ENCODE data around the gene PREX1. TPM values are rescaled to one million over a fixed set of nuclear protein-coding genes. Genes with fewer than 3 reads are reported as not detected.

Gene PREX1
- total RNA-seq, 2 experiments from 2014 or later: 36.5 to 39.2 TPM

DNA sequence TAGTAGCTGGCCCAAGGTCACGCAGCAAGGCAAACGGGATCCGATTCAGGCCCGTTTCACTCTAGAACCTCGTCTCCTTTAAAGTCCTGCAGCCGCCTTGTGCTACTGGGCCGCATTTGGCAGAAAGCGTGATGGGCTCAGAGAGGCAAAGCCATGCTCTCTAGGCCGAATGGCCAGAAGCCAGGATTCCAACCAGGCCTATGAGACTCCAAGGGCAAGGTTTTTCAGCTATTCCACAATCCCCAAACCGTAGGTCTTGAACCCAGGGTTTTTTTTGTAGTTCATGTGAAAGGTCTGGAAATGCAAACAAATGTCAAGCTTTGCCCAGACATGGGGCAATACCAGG is 174.1 kb downstream of the PREX1 start:
- H3K4me1 Mint-ChIP-seq: no peaks in the 10 kb centered on the region
- no peak overlapping the region for H3K27ac Mint-ChIP-seq
- H3K9me3 Mint-ChIP-seq (ENCODE audit: low read depth): no peaks in the 10 kb centered on the region
- intact Hi-C loops (cut with DNase I, micrococcal nuclease): no loop called here
- peaks cover 7% of the 10 kb centered on the region for H3K36me3 Mint-ChIP-seq (ENCODE audit: low read depth)
- ChIA-PET POLR2A (no interaction called here), CTCF (interaction anchor here (0.6 kb wide), 1 partner anchor 384 kb away, joined by 3 read pairs; no protein-coding TSS in a partner anchor)
- no peak overlapping the region for H3K4me3 Mint-ChIP-seq
- DNase-seq: no peak
- ATAC-seq: no peak
- H3K27me3 Mint-ChIP-seq: no peaks in the 10 kb centered on the region

DNA sequence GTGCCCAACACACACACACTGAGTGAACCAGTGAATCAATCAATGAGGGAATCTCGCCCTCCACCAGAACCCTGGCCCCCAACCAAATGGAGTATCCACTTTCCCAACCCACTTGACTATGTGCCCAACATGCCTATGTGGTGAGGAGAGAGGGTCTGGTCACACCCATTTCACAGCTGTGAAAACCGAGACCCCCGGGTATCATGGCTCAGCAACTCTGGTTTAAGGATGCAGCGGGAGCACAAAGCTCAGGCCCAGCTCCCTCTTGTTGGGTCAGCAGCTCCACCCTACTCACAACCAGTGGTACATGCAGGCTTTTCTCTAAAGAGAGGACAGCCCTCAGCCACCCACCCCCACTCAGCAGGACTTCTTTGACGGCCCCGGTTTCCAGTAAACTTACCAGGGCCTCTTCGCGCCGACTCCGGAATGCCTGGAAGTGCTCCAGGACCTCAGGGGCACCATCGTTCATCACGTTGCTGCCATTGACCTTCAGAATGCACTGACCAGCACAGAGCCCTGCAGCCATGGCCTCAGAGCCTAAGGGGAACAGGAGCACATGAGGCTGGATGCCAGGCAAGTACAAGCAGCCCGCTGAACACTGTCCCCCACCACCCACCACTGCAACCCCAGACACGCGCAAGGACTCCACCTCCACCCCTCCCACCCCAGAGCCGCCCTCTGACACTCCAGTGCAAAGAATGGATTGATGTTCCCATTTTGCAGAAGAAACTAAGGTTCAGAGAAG is 174.7 kb downstream of the PREX1 start:
- Mint-ChIP-seq H3K27me3 (no peaks in the 10 kb centered on the region), H3K36me3 (ENCODE audit: low read depth) (peaks cover 9% of the 10 kb centered on the region), H3K9me3 (ENCODE audit: low read depth) (no peaks in the 10 kb centered on the region), H3K4me3 (no peak overlapping the region), H3K27ac (no peak overlapping the region), H3K4me1 (no peaks in the 10 kb centered on the region)
- POLR2A ChIA-PET: no interaction called here
- ATAC-seq (no peak), DNase-seq (no peak)
- intact Hi-C loops (cut with DNase I, micrococcal nuclease): no loop called here
- CTCF ChIA-PET: interaction anchor here (0.6 kb wide), 1 partner anchor 385 kb away, joined by 3 read pairs; no protein-coding TSS in a partner anchor

- H3K4me3 Mint-ChIP-seq: no peak overlapping the region
- CTCF ChIA-PET: no interaction called here
- H3K9me3 Mint-ChIP-seq (ENCODE audit: low read depth): no peaks in the 10 kb centered on the region
- H3K27me3 Mint-ChIP-seq: no peaks in the 10 kb centered on the region
- H3K36me3 Mint-ChIP-seq (ENCODE audit: low read depth): peaks cover 9% of the 10 kb centered on the region
- no peak overlapping the region for H3K27ac Mint-ChIP-seq
- H3K4me1 Mint-ChIP-seq: no peaks in the 10 kb centered on the region
- DNase-seq (no peak), ATAC-seq (no peak)
- POLR2A ChIA-PET: no interaction called here
- intact Hi-C loops (cut with DNase I, micrococcal nuclease): no loop called here
Measured at GRCh38 chr20:48651960-48652359, 175.8 kb downstream of the PREX1 start.

DNA sequence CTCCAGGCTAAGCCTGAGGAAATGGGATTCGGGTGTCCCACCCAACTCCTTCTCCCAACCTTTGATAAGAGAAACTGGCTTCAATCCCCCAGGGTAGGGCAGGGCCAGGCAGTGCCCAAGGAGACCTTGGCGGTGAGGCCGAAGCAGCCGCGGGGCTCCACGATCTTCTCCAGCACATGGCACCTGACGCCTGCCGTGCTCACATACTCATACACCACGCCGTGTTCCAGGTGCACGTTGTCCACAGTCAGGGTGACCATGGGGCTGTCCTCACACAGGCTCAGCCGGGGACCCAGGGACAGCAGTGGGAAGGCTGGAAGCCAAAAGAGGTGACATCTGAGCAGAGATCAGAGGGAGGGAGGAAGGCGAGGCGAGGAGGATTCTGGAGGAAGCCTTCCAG is 176.5 kb downstream of the PREX1 start:
- ChIA-PET CTCF (no interaction called here), POLR2A (no interaction called here)
- H3K4me1 Mint-ChIP-seq: no peaks in the 10 kb centered on the region
- no peak overlapping the region for H3K27ac Mint-ChIP-seq
- H3K9me3 Mint-ChIP-seq (ENCODE audit: low read depth): no peaks in the 10 kb centered on the region
- no peak overlapping the region for H3K4me3 Mint-ChIP-seq
- DNase-seq: no peak
- H3K36me3 Mint-ChIP-seq (ENCODE audit: low read depth): peaks cover 7% of the 10 kb centered on the region
- no peaks in the 10 kb centered on the region for H3K27me3 Mint-ChIP-seq
- intact Hi-C loops (cut with DNase I, micrococcal nuclease): no loop called here
- no peak for ATAC-seq

DNA sequence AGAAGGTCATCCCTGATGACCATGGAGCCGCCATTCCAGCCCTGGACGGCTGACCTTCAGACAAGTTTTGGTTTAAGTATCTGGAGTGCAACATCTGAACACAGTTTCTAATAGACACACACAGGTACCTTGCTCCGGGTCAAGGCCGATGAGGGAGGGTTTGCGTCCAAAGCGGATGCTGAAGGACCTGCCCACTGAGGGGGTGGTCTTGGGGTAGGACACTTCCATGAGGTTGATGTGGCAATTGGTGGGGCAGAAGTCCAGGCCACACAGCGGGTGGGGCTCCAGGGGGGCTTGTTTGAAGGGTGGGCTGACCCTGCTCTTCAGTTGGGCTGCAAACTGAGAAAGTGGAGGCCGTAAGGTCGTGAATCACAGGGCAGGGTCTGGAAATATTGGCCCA is 177.9 kb downstream of the PREX1 start:
- ATAC-seq (no peak), DNase-seq (no peak)
- no peaks in the 10 kb centered on the region for H3K4me1 Mint-ChIP-seq
- H3K9me3 Mint-ChIP-seq (ENCODE audit: low read depth): no peaks in the 10 kb centered on the region
- POLR2A ChIA-PET: no interaction called here
- no peak overlapping the region for H3K4me3 Mint-ChIP-seq
- CTCF ChIA-PET: interaction anchor here (0.8 kb wide), 1 partner anchor 23 kb away, joined by 4 read pairs; no protein-coding TSS in a partner anchor
- no peak overlapping the region for H3K27ac Mint-ChIP-seq
- intact Hi-C loops (cut with DNase I, micrococcal nuclease): no loop called here
- H3K27me3 Mint-ChIP-seq: no peaks in the 10 kb centered on the region
- peaks cover 12% of the 10 kb centered on the region for H3K36me3 Mint-ChIP-seq (ENCODE audit: low read depth)

DNA sequence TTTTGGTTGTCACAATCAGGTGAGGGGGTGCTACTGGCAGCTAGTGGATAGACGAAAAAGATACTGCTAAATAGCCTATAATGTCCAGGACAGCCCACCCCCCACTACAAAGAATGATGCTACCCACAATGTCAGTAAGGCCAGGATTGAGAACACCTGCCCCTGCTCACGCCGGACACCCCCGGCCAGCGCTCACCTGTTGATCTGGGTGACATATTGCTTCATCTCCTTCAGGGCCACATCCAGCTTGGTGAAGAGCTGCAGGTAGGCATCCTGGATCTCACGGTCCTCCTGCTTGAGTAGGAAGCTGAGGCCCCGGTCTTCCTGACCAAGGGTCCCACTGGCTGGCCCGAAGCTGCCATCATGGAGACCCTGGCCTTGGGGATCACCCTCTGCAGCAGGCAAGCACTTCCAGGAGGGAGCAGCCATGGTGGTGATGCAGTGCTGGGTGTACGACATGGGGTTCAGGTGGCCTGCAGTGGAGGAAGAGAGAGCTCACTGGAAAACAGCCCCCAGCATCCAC is 178.6 kb downstream of the PREX1 start:
- ATAC-seq (no peak), DNase-seq (no peak)
- ChIA-PET CTCF (interaction anchor here (1.4 kb wide), 1 partner anchor 9 kb away, joined by 5 read pairs; no protein-coding TSS in a partner anchor), POLR2A (no interaction called here)
- H3K9me3 Mint-ChIP-seq (ENCODE audit: low read depth): no peaks in the 10 kb centered on the region
- no peak overlapping the region for H3K27ac Mint-ChIP-seq
- intact Hi-C loops (cut with DNase I, micrococcal nuclease): no loop called here
- H3K4me3 Mint-ChIP-seq: no peak overlapping the region
- no peaks in the 10 kb centered on the region for H3K4me1 Mint-ChIP-seq
- no peaks in the 10 kb centered on the region for H3K27me3 Mint-ChIP-seq
- H3K36me3 Mint-ChIP-seq (ENCODE audit: low read depth): peaks cover 12% of the 10 kb centered on the region

GRCh38 chr20:48648482-48649051 is 179.2 kb downstream of the PREX1 start:
- intact Hi-C loops (cut with DNase I, micrococcal nuclease): no loop called here
- POLR2A ChIA-PET: no interaction called here
- H3K36me3 Mint-ChIP-seq (ENCODE audit: low read depth): peaks cover 17% of the 10 kb centered on the region

GRCh38 chr20:48647858-48648257 is 179.9 kb downstream of the PREX1 start:
- POLR2A ChIA-PET: no interaction called here
- Mint-ChIP-seq H3K9me3 (ENCODE audit: low read depth) (no peaks in the 10 kb centered on the region), H3K27ac (no peak overlapping the region), H3K27me3 (no peaks in the 10 kb centered on the region), H3K4me3 (no peak overlapping the region), H3K4me1 (no peaks in the 10 kb centered on the region), H3K36me3 (ENCODE audit: low read depth) (peaks cover 17% of the 10 kb centered on the region)
- no peak for DNase-seq
- CTCF ChIA-PET: interaction anchor here (1.2 to 1.5 kb wide), 3 partner anchors 10 to 27 kb away, joined by 4 to 5 read pairs (median 5); no protein-coding TSS in a partner anchor
- ATAC-seq: no peak
- intact Hi-C loops (cut with DNase I, micrococcal nuclease): no loop called here

More at GRCh38 chr20:48648482-48649051, 179.2 kb downstream of the PREX1 start:
- ATAC-seq: no peak
- H3K27me3 Mint-ChIP-seq: no peaks in the 10 kb centered on the region
- no peak for DNase-seq
- no peak overlapping the region for H3K4me3 Mint-ChIP-seq
- no peaks in the 10 kb centered on the region for H3K9me3 Mint-ChIP-seq (ENCODE audit: low read depth)
- no peaks in the 10 kb centered on the region for H3K4me1 Mint-ChIP-seq
- CTCF ChIA-PET: interaction anchor here (1.4 kb wide), 1 partner anchor 9 kb away, joined by 5 read pairs; no protein-coding TSS in a partner anchor
- no peak overlapping the region for H3K27ac Mint-ChIP-seq

GRCh38 chr20:48645666-48646065 is 182.1 kb downstream of the PREX1 start:
- H3K27me3 Mint-ChIP-seq: no peaks in the 10 kb centered on the region
- no peak overlapping the region for H3K4me3 Mint-ChIP-seq

GRCh38 chr20:48644286-48644828 is 183.4 kb downstream of the PREX1 start:
- H3K27me3 Mint-ChIP-seq: no peaks in the 10 kb centered on the region
- DNase-seq (no peak), ATAC-seq (no peak)
- H3K9me3 Mint-ChIP-seq (ENCODE audit: low read depth): no peaks in the 10 kb centered on the region
- ChIA-PET CTCF (interaction anchor here (2.2 kb wide), 1 partner anchor 13 kb away, joined by 8 read pairs; no protein-coding TSS in a partner anchor), POLR2A (interaction anchor here (0.6 kb wide), 1 partner anchor 229 kb away, joined by 3 read pairs; no protein-coding TSS in a partner anchor)
- H3K36me3 Mint-ChIP-seq (ENCODE audit: low read depth): peaks cover 15% of the 10 kb centered on the region
- H3K4me1 Mint-ChIP-seq: no peaks in the 10 kb centered on the region
- intact Hi-C loops (cut with DNase I, micrococcal nuclease): no loop called here
- H3K4me3 Mint-ChIP-seq: no peak overlapping the region
- H3K27ac Mint-ChIP-seq: no peak overlapping the region

More at GRCh38 chr20:48645666-48646065, 182.1 kb downstream of the PREX1 start:
- CTCF ChIA-PET: no interaction called here
- Mint-ChIP-seq H3K27ac (no peak overlapping the region), H3K4me1 (no peaks in the 10 kb centered on the region), H3K9me3 (ENCODE audit: low read depth) (no peaks in the 10 kb centered on the region), H3K36me3 (ENCODE audit: low read depth) (peaks cover 15% of the 10 kb centered on the region)
- intact Hi-C loops (cut with DNase I, micrococcal nuclease): no loop called here
- DNase-seq (no peak), ATAC-seq (no peak)
- POLR2A ChIA-PET: no interaction called here

DNA sequence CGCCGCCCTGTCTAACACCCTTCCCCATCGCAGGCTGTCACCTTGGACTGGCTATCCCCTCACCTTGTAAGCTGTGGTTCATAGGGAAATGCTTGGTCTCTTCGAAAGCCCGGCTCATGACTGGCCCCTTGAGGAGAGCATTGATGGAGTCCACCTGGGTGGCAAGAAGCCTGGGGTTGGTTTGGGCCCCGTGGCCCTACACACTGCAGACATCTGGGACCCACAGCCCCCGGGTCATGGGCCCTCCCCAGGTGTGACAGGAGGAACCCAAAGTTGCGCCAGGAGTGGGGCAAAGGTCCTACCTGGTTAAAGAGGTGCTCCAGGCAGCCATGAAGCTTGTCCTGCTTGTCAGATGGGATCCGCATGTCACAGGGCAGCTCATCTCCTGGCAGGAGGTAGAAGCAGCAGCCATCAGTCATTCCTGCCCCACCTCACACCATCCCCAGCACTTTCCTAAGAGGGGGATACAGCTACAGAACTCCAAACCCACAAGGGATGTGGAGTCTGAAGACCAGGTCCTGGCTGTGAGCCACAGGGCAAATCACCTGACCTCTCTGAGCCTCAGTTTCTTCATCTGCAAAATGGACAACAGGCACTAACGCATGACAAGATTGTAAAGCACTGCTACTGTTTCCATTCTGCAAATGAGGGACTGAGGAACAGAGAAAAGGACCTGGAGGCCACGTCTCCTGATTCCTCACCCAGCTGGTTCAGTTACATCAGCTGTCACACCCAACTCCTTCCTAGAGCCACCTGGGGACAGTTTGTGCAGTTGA is 185.5 kb downstream of the PREX1 start:
- Mint-ChIP-seq H3K4me1 (no peaks in the 10 kb centered on the region), H3K4me3 (no peak overlapping the region), H3K27ac (no peak overlapping the region), H3K36me3 (ENCODE audit: low read depth) (peaks cover 12% of the 10 kb centered on the region), H3K27me3 (no peaks in the 10 kb centered on the region), H3K9me3 (ENCODE audit: low read depth) (no peaks in the 10 kb centered on the region)
- intact Hi-C loops (cut with DNase I, micrococcal nuclease): no loop called here
- no peak for DNase-seq
- ChIA-PET POLR2A (no interaction called here), CTCF (interaction anchor here (0.5 to 2.2 kb wide), 2 partner anchors 15 to 280 kb away, joined by 3 to 8 read pairs; no protein-coding TSS in a partner anchor)
- ATAC-seq: no peak
